HepG2 (cell line): Measurements from ENCODE around the gene ANLN. TPM values are rescaled to one million over a fixed set of nuclear protein-coding genes. Genes with fewer than 3 reads are reported as not detected.

Source experiments
- EZH2 ChIP-seq: conservative IDR thresholded peaks from 2 replicates; pipeline ENCODE4 v1.6.1; 2012; ENCODE audit warnings: mild to moderate bottlenecking, low read depth, low read length, moderate library complexity
- FOXK1 ChIP-seq: sonication (generic); formaldehyde crosslinking; IDR thresholded peaks from 2 replicates; pipeline ENCODE4 v1.4.0; 2020; ENCODE audit warnings: low read depth, missing genetic modification reagents, borderline replicate concordance
- FOXO1 ChIP-seq: sonication (generic); formaldehyde crosslinking; IDR thresholded peaks from 2 replicates; pipeline ENCODE4 v1.4.0; 2020; ENCODE audit warnings: missing genetic modification reagents
- FOXP1 ChIP-seq, 2 experiments: fragments of 450-650 bp in 1 of 2; IDR thresholded peaks; 2 replicates each; pipeline ENCODE4 v1.6.1; 2017 to 2018; ENCODE audit warnings: antibody characterized with exemption in 1 of 2
- HNF4G ChIP-seq, 2 experiments: sonication (generic) in 1 of 2; formaldehyde crosslinking in 1 of 2; IDR thresholded peaks; 2 replicates each; pipeline versions ENCODE4 v1.4.0 to v1.6.1; 2011 to 2020; ENCODE audit warnings: borderline replicate concordance in 2 of 2, low read depth in 2 of 2, mild to moderate bottlenecking in 2 of 2, low read length in 1 of 2, missing genetic modification reagents in 1 of 2, moderate library complexity in 1 of 2
- LCORL ChIP-seq, 2 experiments: fragments of 450-650 bp in 1 of 2; sonication (generic) in 1 of 2; formaldehyde crosslinking in 1 of 2; IDR thresholded peaks; 2 replicates each; pipeline versions ENCODE4 v1.5.0 to v1.6.1; 2017 to 2020; ENCODE audit warnings: antibody characterized with exemption in 1 of 2, missing genetic modification reagents in 1 of 2
- MXI1 ChIP-seq: IDR thresholded peaks from 3 replicates; pipeline ENCODE4 v1.6.1; 2012; ENCODE audit warnings: low read depth, low read length, inconsistent platforms, borderline replicate concordance
- RARA ChIP-seq: IDR thresholded peaks from 2 replicates; pipeline ENCODE4 v1.6.1; 2016; ENCODE audit warnings: missing genetic modification reagents, missing compliant biosample characterization
- SAP130 ChIP-seq: IDR thresholded peaks from 2 replicates; pipeline ENCODE4 v1.6.1; 2016; ENCODE audit warnings: low read depth
- ZNF292 ChIP-seq: sonication (generic); formaldehyde crosslinking; IDR thresholded peaks from 2 replicates; pipeline ENCODE4 v1.8.1; 2022; ENCODE audit warnings: mild to moderate bottlenecking, low read depth, missing genetic modification reagents, borderline replicate concordance
- ZNF670 ChIP-seq: sonication (generic); formaldehyde crosslinking; IDR thresholded peaks from 2 replicates; pipeline ENCODE4 v1.8.0; 2022; ENCODE audit warnings: mild to moderate bottlenecking, missing genetic modification reagents, borderline replicate concordance
- ZSCAN29 ChIP-seq: sonication (generic); formaldehyde crosslinking; conservative IDR thresholded peaks from 2 replicates; pipeline ENCODE4 v1.4.0; 2020; ENCODE audit warnings: mild to moderate bottlenecking, missing genetic modification reagents
- polyA plus RNA-seq, 8 experiments: library from polyadenylated mRNA; depleted of rRNA in 3 of 8; stranded (reverse) in 7 of 8; unstranded in 1 of 8; fragments of >200 nt; fragmentation: Illumina TruSeq in 4 of 8; extraction: Trizol in 4 of 8; gene quantifications; 2 replicates each; pipeline versions ENCODE4 v1.2.1 to v1.2.3, GENCODE V29; 2011 to 2016; ENCODE audit warnings: low read depth in 4 of 8, missing spikeins in 1 of 8, mixed read lengths in 1 of 8; ENCODE audit not compliant: insufficient read depth in 1 of 8
- total RNA-seq, 5 experiments: library from RNA; depleted of rRNA; stranded (reverse); fragments of >200 nt; fragmentation: Illumina TruSeq; extraction: Trizol; gene quantifications; 2 replicates each; pipeline ENCODE4 v1.2.3, GENCODE V29; 2016; ENCODE audit warnings: low read depth in 1 of 5
- TF ChIP-seq, protein P1 (sequence below): sonication (generic); formaldehyde crosslinking; conservative IDR thresholded peaks from 2 replicates; pipeline ENCODE4 v1.4.0; 2020; ENCODE audit warnings: mild to moderate bottlenecking, missing genetic modification reagents, moderate library complexity
- TF ChIP-seq, protein P2 (sequence below): sonication (generic); formaldehyde crosslinking; IDR thresholded peaks from 2 replicates; pipeline ENCODE4 v1.4.0; 2020; ENCODE audit warnings: mild to moderate bottlenecking, missing genetic modification reagents
- TF ChIP-seq, protein P3 (sequence below): sonication (generic); formaldehyde crosslinking; IDR thresholded peaks from 2 replicates; pipeline ENCODE4 v1.8.1; 2023; ENCODE audit warnings: mild to moderate bottlenecking, missing genetic modification reagents

The ANLN gene
- total and polyA plus RNA-seq, 2 of the 13 experiments (the other 11 are each of a cell fraction or from before 2014, with no cell fraction given), result 20.0 to 72.0 TPM

DNA sequence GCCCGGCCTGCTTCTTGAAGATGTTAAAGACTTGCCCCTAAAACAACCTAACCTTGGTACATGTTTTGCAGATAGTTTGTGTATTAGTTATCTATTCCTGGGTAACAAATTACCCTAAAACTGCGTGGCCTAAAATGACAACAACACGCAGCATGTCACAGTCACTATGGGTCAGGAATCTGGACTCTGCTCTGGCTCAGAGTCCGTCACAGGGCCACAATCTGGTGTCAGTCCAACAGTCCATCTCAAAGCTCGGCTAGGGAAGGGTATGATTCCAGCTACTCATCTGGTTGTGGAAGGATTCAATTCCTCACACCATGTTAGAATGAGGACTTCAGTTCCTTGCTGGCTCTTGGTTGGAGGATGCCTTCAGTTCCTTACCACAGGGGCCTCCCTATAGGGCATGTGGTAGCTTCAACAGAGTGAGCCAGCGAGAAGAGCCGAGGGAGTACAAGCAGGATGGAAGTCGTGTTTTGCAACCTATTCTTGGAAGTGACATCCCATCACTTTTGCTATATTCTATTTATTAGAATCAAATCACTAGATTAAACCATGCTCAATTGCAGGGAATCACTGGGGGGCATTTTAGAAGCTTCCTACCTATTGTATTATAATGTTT, 71.3 kb downstream of the ANLN start (continued):
- TF ChIP-seq, protein P1, sequence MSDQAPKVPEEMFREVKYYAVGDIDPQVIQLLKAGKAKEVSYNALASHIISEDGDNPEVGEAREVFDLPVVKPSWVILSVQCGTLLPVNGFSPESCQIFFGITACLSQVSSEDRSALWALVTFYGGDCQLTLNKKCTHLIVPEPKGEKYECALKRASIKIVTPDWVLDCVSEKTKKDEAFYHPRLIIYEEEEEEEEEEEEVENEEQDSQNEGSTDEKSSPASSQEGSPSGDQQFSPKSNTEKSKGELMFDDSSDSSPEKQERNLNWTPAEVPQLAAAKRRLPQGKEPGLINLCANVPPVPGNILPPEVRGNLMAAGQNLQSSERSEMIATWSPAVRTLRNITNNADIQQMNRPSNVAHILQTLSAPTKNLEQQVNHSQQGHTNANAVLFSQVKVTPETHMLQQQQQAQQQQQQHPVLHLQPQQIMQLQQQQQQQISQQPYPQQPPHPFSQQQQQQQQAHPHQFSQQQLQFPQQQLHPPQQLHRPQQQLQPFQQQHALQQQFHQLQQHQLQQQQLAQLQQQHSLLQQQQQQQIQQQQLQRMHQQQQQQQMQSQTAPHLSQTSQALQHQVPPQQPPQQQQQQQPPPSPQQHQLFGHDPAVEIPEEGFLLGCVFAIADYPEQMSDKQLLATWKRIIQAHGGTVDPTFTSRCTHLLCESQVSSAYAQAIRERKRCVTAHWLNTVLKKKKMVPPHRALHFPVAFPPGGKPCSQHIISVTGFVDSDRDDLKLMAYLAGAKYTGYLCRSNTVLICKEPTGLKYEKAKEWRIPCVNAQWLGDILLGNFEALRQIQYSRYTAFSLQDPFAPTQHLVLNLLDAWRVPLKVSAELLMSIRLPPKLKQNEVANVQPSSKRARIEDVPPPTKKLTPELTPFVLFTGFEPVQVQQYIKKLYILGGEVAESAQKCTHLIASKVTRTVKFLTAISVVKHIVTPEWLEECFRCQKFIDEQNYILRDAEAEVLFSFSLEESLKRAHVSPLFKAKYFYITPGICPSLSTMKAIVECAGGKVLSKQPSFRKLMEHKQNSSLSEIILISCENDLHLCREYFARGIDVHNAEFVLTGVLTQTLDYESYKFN, result peak; percentile 62
- TF ChIP-seq EZH2, result no peak
- peak; percentile 90 for TF ChIP-seq HNF4G (IDR thresholded peaks at IDR 0.05; ENCODE audit: borderline replicate concordance, low read depth, low read length)
- peak; percentile 84; the same call in 1 of the 2 replicates for TF ChIP-seq HNF4G (CRISPR knock-in tag; IDR thresholded peaks at IDR 0.05; ENCODE audit: borderline replicate concordance, low read depth)
- TF ChIP-seq, protein P2, sequence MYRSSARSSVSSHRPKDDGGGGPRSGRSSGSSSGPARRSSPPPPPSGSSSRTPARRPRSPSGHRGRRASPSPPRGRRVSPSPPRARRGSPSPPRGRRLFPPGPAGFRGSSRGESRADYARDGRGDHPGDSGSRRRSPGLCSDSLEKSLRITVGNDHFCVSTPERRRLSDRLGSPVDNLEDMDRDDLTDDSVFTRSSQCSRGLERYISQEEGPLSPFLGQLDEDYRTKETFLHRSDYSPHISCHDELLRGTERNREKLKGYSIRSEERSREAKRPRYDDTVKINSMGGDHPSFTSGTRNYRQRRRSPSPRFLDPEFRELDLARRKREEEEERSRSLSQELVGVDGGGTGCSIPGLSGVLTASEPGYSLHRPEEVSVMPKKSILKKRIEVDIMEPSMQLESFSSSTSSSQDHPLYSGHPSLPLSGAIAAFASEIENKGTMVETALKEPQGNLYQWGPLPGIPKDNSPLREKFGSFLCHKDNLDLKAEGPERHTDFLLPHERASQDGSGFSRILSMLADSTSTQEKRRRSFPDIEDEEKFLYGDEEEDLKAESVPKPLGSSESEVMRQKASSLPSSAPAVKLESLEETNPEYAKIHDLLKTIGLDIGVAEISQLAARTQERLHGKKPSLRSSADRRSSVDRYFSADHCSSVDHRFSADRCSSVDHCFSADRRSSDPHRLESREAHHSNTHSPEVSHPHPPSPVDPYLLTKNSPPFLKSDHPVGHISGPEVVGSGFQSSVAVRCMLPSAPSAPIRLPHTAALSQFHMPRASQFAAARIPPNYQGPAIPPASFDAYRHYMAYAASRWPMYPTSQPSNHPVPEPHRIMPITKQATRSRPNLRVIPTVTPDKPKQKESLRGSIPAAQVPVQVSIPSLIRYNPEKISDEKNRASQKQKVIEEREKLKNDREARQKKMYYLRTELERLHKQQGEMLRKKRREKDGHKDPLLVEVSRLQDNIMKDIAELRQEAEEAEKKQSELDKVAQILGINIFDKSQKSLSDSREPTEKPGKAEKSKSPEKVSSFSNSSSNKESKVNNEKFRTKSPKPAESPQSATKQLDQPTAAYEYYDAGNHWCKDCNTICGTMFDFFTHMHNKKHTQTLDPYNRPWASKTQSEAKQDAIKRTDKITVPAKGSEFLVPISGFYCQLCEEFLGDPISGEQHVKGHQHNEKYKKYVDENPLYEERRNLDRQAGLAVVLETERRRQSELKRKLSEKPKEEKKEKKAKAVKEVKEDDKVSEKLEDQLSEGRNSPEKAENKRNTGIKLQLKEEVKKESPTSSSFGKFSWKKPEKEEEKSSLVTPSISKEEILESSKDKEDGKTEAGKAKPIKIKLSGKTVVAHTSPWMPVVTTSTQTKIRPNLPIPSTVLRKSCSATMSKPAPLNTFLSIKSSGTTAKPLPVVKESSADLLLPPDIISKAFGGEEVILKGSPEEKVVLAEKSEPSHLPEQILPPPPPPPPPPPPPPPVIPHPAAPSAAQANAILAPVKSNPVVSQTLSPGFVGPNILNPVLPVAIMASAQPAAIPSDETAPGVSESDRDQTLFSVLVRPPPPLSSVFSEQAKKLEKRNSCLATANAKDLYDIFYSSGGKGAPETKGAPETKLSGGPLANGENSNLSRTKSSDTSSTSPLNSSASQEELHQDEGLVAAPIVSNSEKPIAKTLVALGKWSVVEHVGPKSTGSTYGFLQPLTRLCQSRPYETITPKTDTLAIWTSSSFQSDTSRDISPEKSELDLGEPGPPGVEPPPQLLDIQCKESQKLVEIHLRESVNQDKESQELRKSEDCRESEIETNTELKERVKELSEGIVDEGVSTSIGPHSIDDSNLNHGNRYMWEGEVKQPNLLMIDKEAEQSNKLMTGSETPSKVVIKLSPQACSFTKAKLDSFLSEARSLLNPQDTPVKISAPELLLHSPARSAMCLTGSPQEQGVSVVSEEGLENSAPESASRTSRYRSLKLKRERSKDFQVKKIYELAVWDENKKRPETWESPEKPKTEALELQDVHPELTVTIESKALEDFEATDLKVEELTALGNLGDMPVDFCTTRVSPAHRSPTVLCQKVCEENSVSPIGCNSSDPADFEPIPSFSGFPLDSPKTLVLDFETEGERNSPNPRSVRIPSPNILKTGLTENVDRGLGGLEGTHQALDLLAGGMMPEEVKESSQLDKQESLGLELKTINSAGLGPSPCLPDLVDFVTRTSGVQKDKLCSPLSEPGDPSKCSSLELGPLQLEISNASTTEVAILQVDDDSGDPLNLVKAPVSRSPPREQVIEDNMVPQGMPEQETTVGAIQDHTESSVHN (CRISPR knock-in tag), result no peak
- TF ChIP-seq ZSCAN29 (CRISPR knock-in tag), result no peak
- TF ChIP-seq RARA (CRISPR knock-in tag), result peak; percentile 47; the same call in 1 of the 2 replicates
- TF ChIP-seq, protein P3, sequence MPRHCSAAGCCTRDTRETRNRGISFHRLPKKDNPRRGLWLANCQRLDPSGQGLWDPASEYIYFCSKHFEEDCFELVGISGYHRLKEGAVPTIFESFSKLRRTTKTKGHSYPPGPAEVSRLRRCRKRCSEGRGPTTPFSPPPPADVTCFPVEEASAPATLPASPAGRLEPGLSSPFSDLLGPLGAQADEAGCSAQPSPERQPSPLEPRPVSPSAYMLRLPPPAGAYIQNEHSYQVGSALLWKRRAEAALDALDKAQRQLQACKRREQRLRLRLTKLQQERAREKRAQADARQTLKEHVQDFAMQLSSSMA (CRISPR knock-in tag), result 0 out of 2 replicates have a peak, but pooled peaks have one; percentile 27
- peak; percentile 32; the same call in 1 of the 2 replicates for TF ChIP-seq SAP130
- TF ChIP-seq ZNF292 (CRISPR knock-in tag), result peak; percentile 21; the same call in 1 of the 2 replicates
- 0 out of 2 replicates have a peak, but pooled peaks have one; percentile 14 for TF ChIP-seq ZNF670 (CRISPR knock-in tag)
- peak; percentile 16; the same call in 1 of the 3 replicates for TF ChIP-seq MXI1
- TF ChIP-seq LCORL (IDR thresholded peaks at IDR 0.05), result no peak
- TF ChIP-seq LCORL (CRISPR knock-in tag; IDR thresholded peaks at IDR 0.05), result 0 out of 2 replicates have a peak, but pooled peaks have one; percentile 23
- TF ChIP-seq FOXK1, result peak; percentile 33; the same call in 1 of the 2 replicates
- peak; percentile 57; the same call in 1 of the 2 replicates for TF ChIP-seq FOXO1 (CRISPR knock-in tag)
- no peak for TF ChIP-seq FOXP1 (IDR thresholded peaks at IDR 0.05)
- TF ChIP-seq FOXP1 (CRISPR knock-in tag; IDR thresholded peaks at IDR 0.05), result peak; percentile 34; the same call in 1 of the 2 replicates
